Endothelial cell of hepatic sinusoid (primary cell): ENCODE results near the gene CACNG7.
"Not testable (repeated sequence)": the region's sequence is repeated elsewhere in the genome, so short reads cannot be mapped to it uniquely, and the experiment has no call there.

ENCODE experiments used
- in situ Hi-C: cut with HindIII; loops from 2 replicates; pipeline ENCODE4 v1.10.0; 2017; ENCODE audit warnings: low sequenced_read_pairs

Gene CACNG7, protein sequence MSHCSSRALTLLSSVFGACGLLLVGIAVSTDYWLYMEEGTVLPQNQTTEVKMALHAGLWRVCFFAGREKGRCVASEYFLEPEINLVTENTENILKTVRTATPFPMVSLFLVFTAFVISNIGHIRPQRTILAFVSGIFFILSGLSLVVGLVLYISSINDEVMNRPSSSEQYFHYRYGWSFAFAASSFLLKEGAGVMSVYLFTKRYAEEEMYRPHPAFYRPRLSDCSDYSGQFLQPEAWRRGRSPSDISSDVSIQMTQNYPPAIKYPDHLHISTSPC

DNA sequence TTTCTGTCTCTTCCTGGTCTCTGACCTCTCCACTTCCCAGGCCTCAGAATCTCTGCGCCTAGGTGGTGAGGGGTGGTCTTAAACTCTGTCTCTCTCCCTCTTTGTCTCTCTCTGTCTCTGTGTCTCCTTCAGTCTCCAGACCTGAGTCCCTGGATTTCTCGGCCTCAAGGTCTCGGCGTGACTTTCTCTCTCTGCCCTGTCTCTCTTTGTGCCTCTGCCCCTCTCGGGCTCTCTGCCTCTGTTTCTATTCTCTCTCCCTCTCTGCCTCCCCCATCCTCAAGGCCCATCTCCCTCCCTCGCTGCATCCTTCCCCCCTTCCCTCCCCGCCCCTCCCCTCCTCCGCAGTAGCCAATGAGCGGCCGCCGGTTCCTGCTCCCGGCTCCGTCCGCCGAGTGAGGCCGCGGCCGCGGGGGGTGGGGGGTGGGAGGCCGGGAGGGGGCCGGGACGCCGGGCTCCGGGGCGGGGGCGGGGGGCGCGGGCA is at the start of gene CACNG7:
Gene CACNG7, plus strand, starts transcription at position 344 of the 481 bp plus-strand sequence. CDS start 3,554 bp downstream, outside the sequence.
- in situ Hi-C loops: loop anchor here (10.0 to 25.0 kb wide), 2 partner anchors 46 to 128 kb away; no protein-coding TSS in a partner anchor

DNA sequence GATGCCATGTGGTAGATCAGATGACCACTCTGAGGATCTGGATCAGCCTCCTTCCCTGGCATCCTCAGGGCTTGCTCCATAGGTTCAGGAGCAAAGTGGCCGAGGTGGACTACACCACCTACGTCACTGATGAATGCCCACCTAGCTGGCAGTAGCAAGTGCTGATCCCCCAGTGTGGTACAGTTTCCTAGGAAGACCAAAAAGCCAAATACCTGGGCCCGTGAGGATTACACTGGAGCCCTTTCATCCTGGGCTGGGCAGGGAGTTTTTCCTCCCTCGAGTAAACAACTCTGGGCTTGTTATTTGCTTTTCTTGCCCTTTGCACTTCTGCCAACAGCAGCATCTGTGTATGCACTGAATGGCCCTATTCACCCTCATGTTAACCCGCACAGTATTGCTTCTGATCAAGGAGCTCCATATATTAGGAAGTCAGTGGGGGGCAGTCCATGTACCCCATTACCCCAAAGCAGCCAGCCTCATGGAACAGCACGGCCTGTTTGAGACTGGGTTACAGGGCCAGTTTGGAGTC is 44.7 kb upstream of the CACNG7 start:
- in situ Hi-C loops: no loop called here

DNA sequence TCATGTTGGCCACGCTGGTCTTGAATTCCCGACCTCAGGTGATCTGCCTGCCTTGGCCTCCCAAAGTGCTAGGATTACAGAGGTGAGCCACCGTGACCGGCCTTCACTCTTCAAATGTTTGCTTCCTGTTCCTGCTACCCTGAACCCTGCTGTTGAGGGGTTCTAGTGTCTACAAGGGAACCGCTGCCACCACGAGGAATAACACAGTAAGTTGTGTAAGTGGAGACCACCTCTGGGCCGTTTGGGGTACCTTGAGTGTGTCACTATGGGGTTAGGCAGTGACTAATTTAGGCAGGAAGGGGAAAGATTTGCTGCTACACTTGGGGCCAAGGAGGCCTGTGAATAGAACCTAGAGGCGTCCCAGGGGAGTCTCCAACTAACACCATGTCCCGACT is 43.6 kb upstream of the CACNG7 start:
- in situ Hi-C loops: no loop called here

DNA sequence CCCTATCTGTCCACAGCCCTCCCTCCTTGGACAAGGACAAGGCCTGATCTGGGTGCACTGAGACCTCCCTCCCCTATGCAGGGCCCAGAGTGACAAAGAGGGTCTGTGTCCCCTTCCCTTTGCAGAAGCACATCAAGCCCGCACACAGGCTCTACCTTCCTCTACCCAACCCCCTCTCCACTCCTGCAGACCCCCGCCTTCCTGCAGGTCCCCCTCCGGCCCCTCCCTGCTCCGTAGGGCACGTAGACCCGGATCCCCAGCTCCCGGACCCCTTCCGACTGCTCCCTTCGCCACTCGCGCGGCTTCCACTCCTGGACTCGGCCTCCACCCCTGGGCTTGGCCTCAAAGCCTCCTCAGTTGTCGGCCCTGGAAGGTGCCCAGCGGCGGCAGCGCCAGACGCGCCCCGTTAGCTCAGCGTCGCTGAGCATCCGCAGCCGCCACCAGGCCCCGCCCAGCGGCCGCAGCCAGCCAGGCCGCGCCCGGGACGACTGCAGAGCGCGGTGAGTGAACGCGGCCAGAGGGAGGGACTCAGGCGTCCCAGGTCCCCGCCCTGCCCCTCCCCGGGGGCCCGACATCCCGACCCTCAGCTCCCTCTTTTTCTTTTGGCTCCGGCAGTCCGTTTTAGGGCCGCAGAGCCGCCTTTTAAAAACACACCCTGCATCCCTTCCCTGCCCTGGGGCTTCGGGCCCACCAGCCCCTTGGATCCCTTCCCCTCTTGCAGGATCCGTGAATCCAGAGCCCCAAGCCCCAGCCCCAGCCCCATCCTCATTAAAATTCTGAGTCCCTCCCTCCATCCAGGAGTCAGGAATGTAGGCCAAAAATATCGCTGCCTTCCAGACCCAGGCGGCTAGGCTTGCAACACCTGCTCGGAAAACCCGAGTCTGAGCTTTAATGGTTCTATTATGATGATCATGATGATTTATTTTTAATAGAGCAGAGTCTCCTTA is 42.9 kb upstream of the CACNG7 start:
- in situ Hi-C loops: no loop called here

DNA sequence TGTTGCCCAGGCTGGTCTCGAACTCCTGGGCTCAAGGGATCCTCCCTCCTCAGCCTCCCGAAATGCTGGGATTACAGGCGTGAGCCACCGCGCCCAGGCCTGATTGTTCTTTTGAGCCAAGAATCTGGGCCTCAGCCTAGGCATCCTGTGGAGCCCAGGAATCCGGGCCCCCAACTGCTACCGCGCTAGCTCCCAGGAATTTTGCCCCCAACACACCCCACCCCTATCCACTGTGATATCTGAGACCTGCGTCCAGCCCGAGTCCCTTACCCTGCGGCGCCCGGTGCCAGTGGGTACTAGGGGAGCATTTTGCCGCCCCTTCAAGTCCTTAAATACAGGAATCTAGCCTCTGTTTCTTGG is 42.2 kb upstream of the CACNG7 start:
- in situ Hi-C loops: no loop called here

DNA sequence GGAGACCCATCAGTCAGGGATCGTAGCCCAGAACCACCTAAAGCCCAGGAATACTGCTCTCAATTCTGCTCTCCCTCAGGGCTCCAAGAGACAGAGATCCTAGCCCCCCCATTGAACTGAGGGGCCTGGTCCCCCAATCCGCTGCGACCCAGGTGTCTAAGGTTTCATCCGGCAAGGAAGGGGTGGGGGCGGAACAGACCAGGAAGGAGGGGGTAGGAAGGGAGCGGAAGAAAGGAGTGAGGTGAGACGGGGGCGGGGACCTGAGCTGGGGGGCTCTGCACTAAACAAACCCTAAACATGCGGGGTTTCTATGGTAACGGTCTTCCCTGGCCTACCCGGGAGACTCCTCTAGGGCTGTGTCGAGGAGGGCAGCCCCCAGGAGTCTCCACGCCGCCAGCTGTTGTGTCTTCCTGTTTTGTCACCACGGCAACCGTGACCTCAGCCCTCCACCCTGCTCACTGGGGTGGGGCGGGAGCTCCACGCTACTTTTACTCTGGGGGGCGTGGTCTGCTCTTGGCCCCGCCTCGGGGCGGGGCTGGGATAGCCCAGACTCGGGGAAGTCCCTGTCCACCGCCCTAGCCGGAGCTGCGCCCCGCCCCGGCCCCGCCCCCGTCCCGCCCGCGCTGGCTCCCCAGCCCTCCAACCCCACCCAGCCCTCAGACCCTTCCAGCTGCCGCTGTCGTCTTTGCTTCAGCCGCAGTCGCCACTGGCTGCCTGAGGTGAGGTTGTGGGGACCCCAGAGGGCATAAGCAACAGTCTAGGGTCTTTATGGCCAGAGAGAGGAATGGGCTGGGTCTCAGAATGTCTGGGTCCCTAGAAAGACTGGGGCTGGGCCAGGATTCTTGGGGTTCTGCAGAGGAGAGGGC is 41.6 kb upstream of the CACNG7 start, which contains the start of gene MYADM:
Gene MYADM, plus strand, starts transcription at position 659 of the 866 bp plus-strand sequence. CDS start 5,647 bp downstream, outside the sequence.
- in situ Hi-C loops: no loop called here

DNA sequence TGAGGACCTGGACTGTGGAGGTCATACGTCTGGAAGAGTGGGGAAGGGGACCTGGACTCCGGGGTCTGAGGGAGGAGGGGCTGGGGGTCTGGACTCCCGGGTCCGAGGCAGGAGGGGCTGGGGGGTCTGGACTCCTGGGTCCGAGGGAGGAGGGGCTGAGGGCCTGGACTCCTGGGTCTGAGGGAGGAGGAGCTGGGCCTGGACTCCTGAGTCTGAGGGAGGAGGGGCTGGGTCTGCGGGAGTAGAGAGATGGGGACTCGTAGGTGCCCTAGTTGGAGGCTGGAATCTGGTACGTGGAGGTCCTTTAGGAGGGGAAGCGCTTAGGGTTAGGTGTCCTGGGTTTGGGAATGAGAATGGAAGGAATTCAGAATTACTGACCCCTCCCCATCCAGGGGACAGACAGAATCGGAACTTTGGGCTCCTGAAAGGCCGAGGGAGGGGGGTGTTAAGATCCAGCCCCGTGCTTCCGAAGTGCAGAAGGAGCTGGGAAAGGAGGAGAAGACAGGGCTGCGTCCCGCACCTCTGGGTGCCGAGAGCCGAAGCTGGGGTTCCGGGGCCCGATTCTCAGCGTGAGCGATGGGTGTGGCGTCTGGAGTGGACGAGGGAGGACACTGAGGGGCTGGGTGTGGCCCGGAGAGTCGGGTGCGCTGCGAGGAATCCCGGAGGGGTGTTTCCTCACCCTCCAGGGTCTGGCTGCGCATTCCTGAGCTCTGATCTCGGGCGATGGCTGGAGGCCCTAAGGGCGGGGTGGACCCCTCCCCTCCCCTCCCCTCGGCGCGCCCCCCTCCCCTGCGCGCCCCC is 40.8 kb upstream of the CACNG7 start:
- in situ Hi-C loops: no loop called here

DNA sequence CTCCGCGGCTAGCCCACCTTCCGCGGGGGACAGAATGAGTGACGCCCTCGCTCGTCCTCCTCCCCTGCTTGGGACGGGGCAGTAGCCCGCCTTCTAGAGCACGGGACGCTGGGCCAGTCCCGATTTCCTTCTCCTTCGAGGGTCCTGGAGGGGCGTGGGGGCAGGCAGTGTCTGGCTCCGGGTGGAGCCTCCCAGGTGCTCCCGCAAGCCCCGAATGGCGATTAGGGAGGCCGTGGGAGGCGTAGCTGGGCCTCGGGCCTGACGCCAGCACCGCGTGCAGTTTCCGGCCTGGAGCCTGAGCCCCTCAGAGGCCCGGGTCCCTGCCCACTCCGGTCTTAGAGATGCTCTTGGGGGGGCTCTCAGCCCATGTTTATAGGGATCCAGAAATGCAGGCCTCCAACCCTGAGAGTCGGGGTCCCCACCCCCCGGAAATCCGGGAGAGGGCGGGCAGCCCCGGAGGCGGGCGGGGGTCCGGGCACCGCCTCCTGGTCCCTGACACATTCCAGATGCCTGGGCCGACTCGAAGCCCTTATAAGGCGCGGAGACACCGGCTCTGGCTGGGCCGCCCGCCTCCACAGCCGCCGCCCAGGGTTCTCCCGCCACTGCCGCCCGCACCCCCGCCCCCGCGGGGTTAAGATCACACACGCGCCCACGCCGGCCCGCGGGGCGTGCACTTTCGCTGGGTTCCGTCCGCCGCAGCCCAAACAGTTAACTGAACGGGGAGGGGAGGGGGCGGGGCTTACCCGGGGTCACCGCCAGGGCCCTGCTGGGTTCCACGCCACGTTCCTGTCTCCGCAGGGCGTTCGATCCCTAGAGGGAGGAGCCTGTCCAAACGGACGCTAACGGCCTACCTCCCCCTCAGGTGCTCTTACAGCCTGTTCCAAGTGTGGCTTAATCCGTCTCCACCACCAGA is 39.9 kb upstream of the CACNG7 start:
- in situ Hi-C loops: no loop called here

DNA sequence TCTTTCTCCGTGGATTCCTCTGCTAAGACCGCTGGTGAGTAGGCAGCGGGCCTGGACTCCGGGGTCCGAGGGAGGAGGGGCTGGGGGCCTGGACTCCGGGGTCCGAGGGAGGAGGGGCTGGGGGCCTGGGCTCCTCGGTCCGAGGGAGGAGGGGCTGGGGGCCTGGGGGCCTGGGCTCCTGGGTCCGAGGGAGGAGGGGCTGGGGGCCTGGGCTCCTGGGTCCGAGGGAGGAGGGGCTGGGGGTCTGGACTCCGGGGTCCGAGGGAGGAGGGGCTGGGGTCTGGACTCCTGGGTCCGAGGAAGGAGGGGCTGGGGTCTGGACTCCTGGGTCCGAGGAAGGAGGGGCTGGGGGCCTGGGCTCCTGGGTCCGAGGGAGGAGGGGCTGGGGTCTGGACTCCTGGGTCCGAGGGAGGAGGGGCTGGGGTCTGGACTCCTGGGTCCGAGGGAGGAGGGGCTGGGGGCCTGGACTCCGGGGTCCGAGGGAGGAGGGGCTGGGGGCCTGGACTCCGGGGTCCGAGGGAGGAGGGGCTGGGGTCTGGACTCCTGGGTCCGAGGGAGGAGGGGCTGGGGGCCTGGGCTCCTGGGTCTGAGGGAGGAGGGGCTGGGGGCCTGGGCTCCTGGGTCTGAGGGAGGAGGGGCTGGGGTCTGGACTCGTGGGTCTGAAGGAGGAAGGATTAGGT is 39.1 kb upstream of the CACNG7 start:
- in situ Hi-C loops: not testable (repeated sequence)

DNA sequence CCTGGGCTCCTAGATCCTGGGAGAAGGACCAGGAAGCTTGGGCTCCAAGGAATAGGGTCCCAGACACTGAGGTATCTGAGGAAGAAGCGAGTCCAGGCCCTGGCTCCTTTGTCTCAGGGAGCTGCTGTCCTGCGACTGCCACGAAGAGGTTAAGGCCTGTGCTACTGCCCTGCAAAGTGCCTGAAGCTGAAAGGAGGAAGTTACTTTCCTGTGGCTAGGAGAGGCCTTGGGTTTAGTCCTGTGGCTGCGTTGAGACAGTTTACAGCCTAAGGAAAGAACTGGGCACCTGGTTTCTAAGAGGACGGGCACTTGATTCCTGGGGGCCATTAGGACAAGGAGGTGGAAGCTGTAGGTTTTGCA is 38.6 kb upstream of the CACNG7 start:
- in situ Hi-C loops: no loop called here

DNA sequence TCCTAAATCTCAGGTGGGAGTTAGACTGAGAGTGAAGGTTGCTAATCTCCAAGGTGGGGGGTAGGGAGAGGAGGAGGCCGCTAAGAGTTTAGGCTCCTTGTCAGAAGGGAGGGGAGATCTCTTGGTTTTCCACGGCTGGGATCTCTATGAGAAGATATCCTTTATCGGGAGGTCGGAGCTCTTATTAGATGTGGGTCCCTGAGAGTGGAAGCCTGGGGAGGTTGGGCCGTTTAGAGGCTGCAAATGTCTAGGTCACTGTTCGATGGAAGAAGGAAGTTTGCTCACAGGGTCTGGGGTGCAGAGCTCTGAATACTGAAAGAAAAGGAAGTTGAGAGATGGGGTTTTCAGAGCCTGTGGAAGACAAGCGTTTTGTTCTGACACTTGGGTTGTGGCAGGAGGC is 37.6 kb upstream of the CACNG7 start:
- in situ Hi-C loops: no loop called here

DNA sequence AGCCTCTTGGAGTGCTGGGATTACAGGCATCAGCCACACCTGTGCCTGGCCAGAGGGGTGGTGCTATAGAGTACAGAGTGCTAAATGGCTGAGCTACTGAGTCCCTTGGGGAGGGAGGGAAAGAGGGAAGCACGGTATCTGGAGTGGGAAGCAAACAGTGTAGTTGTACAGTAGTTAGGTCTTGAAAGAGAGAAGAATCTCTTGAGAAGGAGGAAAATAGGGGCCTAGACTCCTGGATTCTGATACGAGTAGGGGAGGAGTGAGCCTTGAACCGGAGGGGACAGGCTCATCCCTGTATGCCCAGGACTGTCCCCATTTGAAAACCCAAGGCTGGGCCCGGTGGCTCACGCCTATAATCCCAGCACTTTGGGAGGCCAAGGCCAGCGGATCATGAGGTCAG is 36.3 kb upstream of the CACNG7 start:
- in situ Hi-C loops: no loop called here

DNA sequence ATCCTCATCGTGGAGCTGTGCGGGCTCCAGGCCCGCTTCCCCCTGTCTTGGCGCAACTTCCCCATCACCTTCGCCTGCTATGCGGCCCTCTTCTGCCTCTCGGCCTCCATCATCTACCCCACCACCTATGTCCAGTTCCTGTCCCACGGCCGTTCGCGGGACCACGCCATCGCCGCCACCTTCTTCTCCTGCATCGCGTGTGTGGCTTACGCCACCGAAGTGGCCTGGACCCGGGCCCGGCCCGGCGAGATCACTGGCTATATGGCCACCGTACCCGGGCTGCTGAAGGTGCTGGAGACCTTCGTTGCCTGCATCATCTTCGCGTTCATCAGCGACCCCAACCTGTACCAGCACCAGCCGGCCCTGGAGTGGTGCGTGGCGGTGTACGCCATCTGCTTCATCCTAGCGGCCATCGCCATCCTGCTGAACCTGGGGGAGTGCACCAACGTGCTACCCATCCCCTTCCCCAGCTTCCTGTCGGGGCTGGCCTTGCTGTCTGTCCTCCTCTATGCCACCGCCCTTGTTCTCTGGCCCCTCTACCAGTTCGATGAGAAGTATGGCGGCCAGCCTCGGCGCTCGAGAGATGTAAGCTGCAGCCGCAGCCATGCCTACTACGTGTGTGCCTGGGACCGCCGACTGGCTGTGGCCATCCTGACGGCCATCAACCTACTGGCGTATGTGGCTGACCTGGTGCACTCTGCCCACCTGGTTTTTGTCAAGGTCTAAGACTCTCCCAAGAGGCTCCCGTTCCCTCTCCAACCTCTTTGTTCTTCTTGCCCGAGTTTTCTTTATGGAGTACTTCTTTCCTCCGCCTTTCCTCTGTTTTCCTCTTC is 35.1 kb upstream of the CACNG7 start:
- in situ Hi-C loops: no loop called here

DNA sequence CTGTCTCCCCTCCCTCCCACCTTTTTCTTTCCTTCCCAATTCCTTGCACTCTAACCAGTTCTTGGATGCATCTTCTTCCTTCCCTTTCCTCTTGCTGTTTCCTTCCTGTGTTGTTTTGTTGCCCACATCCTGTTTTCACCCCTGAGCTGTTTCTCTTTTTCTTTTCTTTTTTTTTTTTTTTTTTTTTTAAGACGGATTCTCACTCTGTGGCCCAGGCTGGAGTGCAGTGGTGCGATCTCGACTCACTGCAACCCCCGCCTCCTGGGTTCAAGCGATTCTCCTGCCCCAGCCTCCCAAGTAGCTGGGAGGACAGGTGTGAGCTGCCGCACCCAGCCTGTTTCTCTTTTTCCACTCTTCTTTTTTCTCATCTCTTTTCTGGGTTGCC is 34.5 kb upstream of the CACNG7 start:
- in situ Hi-C loops: no loop called here

DNA sequence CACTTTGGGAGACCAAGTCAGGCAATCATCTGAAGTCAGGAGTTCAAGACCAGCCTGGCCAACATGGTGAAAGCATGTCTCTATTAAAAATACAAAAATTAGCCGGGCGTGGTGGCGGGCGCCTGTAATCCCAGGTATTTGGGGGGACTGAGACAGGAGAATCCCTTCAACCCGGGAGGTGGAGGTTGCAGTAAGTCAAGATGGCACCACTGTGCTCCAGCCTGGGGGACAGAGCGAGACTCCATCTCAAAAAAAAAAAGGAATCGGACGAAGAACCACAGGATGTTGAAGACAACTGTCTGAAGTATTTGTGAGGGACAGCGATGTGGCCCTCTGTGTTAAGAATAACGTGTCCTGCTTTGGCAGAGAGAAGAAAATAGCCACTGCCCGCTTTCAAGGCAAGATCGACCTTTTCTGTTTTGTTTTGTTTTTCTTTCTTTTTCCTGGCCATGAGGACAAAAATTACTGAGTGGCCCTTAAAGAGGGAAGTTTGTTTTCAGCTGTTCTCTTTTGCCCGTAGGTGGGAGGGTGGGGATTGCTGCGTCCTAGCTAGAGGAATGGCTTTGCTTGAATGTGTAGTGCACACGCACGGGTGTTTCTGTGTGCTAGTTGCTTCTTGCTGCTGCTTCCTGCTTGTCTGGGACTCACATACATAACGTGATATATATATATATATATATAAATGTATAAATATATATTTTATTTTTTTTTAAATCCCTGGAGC is 33.3 kb upstream of the CACNG7 start:
- in situ Hi-C loops: no loop called here

DNA sequence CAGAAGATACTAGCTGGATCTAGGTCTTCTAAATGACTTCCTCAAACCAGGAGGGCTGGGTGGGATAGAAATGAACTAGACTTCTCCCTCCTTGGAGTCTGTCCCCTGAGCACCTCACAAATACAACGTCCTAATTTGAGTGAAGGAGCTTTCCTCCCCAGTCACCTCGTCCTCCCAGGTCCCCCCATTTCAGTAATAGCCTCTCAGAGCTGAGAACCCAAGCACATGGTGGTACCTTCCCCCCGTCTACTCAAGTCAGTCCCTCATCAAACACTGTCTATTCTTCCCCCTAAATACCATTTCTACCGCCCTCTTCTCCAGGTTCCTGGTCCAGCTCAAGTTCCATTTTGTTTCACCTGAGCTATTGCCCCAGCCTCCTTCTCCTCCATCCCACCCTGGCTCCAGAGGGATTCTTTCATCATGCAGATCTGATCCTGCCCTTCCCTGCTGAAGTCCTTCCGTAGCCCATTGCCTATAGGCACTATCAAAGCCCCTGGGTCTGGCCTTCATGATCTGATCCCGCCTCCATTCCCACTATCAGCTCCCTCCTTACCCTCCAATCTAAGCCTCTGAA is 32.3 kb upstream of the CACNG7 start:
- in situ Hi-C loops: no loop called here
